Measurements from ENCODE around the gene EFCAB3.
"Not testable (repeated sequence)": the region's sequence is repeated elsewhere in the genome, so short reads cannot be mapped to it uniquely, and the experiment has no call there.

- not testable (repeated sequence) for TF ChIP-seq CTCF, POLR2A (IDR thresholded peaks at IDR 0.05)
Measured at GRCh38 chr17:62453041-62453440, 72.7 kb downstream of the EFCAB3 start.

Data from thyroid gland (tissue), 4 donors.